HG03354 (cell line): ENCODE results near the gene UNKL.

ENCODE experiments used
- ATAC-seq: cut with Tn5 transposase; IDR thresholded peaks from one replicate; pipeline ENCODE4 v1.9.1; 2021; ENCODE audit warnings: mild to moderate bottlenecking; ENCODE audit not compliant: unreplicated experiment, poor library complexity, severe bottlenecking

UNKL gene

DNA sequence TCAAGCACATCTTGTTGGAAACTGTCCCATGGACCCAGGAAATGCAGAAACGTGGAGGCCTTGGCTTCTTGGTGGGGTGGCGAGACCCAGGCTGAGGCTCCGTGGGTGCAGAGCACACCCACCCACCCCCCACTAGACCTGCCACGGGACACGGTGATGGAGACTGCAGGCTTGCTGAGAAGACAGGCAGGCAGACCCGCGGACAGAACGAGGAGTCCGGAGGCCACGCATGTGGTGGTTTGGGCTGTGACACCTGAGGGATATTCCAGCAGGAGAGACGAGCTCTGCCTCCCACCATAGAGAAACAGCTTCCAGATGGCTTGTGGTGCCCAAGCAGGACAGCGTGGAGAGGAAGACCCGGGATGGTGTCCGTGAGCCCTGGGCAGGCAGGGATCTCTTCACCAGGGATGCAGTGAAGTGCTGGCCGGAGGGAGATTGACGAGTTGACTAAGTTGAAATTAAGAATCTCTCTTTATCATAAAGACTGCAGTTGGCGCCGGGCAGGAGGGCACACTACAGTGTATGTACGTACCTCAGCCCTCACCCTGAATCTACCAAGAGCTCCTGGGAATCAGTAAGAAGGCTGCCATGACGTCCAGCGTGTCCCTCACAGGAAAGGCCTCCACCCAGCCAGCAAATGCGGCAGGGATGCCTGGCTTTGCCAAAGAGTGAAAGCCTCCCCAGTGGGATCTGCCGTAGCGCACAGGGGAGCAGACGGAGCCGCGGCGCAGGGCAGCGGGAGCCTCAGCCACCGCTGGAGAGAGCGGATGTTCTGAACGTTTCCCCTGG lies 96.8 kb downstream of the UNKL start:
- ATAC-seq, result no peak

DNA sequence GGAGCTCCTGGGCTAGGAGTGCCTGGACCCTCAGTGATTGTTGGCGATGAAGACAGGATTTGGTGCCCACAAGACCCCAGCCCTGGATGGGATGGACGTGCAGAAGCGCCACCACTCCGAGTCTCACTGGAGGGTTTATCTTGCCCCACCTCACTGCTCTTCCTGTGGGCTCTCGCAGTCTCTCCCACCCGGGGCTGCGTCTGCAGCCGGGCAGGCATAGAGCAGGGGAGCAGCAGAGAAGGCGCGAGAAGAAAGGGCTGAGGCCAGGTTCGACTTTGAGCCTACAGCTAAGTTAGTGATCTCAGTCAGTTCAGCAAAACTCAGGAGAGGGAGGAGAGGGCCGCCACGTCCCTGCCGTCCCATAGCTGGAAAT lies 98.5 kb downstream of the UNKL start:
- ATAC-seq, result no peak

DNA sequence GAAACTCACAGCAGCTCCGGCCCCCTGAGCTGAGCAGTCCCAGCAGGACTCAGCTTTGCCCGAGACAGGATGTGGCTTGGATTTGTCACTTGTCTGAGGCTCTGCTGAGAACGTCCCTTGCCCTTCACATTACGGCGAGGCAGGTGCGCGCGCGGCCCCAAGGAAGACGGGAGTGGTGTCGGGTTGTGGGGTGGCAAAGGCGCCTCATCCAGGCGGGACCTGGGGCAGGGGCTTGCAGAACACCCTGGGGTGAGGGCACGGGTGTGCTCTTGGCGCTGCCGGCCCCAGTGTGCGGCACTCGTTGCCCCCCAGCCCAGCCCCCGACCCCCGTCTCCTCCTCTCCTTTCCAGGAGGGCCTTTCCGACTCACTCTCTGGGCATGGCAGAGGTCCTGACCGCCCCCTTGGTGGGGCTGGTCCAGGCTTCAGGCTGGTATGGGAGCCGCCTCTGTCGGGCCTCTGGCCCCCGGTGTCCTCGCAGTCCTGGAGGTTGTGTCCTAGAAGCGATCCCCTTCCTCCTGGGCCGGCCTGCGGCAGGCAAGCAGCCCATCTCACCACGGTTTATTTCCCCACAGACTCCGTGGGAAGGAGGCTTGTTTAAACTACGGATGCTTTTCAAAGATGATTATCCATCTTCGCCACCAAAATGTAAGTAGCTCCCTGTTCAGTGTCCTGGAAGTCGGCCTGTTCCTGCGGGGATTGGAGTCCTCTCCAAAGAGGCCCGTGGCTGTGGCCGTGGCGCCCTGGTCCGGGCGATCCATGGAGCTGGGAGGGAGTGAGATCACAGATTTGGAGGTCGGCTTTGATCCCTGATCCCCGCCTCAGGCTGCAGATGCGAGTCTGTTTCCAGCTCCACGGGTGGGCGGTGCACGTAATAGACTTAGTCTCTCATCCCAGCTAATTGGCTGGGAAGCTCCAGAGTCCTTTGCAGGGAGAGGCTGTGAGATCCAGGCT lies 99.1 kb downstream of the UNKL start:
- ATAC-seq, result no peak

DNA sequence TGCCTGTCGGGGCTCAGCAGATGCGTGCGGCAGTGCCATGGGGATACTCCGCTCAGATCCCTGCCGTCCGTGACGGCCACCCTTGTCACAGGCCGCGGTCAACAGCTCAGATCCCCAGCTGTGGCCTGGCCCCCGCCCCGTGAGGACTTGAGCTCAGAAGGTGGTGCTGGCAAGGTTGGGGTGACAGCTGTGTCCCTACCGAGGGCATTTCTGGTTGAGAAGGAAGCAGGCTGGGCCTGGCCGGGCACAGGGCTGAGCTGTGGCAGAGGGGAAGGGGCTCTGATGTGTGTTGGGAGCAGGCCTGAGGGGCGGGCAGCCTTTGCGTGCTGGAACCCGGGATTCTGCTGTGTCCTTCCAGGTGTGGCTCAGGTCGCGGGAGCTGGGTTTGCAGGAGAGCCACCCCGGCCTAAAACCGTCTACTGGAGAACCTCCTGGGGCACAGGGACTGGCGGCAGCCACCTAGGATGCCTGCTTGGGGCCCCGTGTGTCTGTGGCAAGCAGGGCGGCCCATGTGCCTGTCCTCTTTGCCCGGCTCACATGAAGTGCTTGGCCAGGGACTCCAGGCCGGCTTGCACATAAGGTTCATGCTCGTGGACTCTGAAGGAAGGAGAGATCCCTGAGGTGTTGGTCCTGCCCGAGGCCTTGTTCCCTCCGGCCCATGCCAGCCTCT lies 100.0 kb downstream of the UNKL start:
- ATAC-seq, result no peak

DNA sequence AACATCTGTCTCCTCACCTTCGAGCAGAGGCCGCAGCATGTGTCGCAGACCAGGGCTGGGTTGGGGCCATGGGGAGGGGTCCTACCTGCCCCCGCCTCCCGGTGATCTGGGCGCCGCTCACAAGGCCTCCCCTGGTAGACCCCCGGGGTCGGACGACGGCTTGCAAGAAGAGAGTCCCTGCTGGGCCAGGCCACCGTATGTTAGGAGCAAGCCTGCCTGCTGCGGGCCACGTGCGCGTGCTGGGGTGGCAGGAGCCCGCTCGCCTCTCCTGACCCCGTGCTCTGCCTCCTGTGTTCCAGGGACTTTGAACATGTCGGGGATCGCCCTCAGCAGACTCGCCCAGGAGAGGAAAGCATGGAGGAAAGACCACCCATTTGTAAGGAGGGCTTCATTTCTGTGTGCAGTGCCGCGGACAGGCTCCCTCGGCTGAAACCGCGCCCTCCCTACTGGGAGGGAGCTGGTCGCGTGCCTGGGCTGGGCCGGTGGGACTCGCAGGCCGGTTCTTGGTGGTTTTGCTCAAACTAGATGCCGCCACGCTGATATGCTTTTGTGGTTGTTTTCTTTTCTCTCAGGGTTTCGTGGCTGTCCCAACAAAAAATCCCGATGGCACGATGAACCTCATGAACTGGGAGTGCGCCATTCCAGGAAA lies 100.7 kb downstream of the UNKL start:
- no peak for ATAC-seq
